HG03064 (cell line): ENCODE data around the gene COL4A2.

ENCODE experiments used
- ATAC-seq: cut with Tn5 transposase; IDR thresholded peaks from one replicate; pipeline ENCODE4 v1.9.1; 2021; ENCODE audit warnings: low read depth; ENCODE audit not compliant: unreplicated experiment

COL4A2 gene

DNA sequence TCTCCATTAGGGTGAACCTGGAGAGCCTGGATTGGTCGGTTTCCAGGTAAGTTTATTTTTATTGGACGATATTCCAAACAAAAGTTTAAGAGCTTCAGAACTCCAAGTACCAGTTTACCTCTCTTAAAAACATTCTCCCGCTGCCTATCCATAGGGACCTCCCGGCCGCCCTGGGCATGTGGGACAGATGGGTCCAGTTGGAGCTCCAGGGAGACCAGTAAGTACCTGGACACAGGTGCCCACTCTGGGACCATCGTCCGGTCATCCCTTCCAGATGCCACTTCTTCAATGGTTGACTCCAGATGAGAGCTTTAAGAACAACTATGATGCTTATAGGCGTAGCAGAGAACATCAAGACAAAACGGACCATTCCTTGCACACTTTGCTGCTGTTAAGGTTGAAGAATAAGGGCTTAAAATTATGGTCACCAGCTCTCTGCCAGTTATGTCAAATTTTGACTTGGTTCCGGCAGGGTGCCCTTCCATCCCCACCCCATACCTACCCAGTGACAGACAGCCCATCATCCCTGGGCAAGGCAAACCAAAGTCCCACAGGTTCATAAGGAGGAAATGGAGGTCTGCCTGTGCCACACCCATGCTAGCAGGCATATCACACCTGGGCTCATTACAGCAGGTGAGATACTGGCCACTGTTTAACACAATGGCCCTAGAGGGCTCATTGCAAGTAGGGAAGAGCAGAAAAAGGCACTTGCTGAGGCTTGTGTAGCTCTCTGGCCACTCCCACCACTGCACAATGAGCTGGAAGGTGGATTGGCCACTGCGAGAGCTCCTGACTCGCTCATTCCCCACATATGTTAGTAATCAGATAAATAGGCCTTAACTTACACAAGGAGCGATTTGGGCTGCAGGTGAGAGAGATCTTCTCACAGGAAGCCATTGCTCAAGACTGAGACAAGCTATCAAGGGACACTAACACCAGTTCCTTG is 123.6 kb downstream of the COL4A2 start:
- no peak for ATAC-seq

DNA sequence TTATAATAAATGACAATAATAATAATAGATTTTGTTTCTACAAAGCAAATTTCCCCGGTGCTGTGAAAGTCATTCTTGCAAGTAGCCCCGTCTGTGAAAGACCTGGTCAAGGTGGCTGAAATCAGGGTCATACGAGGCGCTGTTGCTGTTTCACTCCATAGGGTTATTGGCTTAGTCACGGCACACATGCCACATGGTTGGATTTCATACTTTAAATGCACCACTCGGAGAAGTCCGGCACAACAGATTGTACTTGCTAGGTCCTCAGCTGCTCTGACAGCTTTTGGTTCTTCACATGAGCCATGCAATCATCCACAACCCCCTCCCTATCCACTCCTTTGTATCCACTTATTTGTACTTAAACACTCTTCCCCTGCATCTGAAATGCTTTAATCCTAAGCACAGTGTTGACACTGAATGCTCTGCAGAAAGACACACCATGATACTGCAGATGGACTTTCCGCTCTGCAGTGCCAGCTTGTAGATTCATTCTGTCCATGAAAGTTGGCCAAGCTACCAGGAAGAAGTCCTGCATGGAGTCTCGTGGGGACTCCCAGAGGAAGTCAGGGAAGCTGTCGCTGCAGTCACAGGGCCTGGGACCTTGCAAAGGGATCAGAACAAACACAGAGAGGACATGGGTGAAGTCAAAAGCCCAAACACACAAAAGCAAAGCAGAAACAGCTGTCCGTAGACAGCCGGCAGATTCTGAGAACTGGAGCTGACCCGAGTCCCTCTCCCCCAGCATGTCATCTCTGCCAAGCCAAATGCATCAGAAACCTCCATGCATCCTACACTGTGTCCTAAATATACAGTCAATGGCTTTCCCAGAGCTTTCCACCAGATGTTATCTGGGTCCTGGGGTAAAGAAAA is 124.6 kb downstream of the COL4A2 start:
- no peak for ATAC-seq

DNA sequence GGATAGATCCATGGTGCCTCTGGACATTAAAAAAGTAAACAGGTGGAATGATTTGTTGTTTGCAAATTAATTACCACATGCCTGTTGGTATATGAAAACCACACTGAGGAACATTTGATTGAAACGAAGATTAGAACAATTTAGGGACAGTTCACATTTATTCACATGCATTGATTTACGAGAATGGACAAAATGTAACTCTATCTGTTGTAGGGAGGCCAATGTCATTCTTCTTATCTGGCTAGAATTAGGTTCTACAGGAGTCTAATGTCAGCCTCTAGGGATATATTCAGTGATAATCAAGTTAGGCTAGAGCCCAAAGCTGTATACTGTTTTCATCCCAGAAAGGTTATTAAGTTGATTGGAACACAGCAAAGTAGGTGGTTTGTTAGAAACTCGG is 125.4 kb downstream of the COL4A2 start:
- no peak for ATAC-seq

DNA sequence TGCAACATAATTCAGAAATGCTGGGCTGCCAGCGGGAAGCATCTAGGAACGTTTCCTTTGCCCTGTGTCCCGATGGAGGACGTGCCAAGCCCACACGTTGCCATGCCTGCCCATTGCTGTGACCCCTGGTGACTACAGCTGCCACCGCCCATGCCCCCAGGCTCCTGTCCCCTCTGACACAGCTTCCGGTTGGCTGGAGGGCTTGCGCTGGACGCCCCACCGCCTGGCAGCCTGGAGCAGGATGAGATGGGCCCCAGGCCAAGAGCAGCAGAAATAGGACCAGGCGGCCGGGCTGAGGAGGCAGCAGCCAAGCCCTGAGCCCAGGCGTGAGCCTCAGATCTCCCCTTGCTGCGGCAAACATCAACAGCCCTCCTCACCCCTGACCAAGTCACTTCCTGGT is 125.9 kb downstream of the COL4A2 start:
- ATAC-seq: no peak

DNA sequence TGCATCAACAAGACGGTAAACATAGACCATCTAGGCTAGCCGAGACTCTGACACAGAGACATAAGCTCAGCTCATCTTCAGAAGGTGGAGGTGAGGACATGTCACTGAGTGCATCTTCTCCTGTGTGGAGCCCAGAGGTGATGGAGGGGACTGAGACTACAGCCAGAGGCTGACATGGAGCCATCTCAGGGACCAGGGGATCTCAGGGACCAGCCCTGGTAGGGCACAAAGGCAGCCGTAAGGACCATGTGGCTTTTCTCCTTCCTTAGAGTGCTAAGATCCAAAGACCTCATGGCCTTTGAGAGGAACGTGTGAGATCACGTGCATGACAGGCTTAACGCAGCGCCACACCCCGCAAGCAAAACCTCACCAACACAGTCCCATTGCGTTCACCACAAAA is 127.5 kb downstream of the COL4A2 start:
- ATAC-seq: no peak

DNA sequence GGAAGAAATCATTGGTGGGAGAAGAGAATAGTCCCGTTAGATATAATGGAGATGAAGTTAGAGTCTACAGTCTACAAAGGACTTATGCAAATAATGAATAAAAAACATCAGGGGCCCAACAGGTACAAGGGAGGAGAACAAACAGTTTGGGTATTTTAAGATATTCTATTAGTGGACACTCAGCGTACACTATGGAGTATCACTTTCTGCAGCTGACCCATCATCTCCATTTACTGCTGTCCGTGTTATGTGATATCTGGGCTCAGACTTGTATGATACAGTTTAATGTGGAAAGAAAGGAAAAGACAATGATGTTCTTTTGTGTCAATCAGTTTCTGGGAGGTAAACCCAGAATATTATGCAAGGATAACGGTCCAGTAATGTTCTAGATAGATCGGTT is 128.2 kb downstream of the COL4A2 start:
- no peak for ATAC-seq

DNA sequence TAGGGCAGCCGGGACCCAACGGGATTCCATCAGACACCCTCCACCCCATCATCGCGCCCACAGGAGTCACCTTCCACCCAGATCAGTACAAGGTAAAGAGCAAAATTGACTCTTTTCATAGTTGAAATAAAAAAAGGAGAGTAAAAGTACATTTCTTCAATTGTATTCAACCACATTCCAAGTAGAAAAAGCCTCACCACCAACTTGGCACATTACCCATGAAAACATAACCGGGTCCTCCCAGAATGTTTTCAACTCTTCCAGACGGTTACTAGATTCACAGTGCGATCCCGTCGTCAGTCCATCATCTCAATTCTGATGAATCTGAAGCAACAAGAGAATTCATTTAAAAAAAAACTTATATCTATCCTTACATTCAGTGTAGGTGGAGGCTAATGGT is 129.2 kb downstream of the COL4A2 start:
- no peak for ATAC-seq

DNA sequence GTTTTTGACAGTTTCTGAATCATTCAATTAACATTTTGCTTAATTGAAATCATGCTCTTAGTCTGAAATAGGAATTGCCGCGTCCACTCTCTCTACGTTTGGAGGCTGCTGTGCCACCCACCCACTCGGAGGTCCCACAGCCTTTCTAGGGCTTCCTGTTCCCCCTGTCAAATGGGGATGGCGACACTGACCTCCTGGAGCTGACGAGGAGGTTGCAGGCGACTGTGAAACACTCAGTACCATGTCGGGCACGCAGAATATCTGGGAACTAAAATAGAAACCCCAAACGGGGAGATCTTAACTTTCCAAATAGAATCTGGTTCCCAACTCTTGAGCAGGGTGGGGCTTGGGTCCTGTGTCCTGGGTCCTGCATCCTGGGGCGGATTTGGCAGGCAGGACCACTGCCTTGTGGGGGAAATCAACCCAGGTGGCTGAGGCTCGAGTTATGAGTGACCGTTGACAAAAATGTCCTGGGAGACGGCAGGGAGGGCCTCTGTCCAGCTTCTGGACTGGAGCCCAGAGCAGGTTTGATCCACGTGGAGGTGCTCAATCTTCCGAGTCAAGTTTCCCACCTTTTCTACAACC is 129.8 kb downstream of the COL4A2 start:
- ATAC-seq: no peak

DNA sequence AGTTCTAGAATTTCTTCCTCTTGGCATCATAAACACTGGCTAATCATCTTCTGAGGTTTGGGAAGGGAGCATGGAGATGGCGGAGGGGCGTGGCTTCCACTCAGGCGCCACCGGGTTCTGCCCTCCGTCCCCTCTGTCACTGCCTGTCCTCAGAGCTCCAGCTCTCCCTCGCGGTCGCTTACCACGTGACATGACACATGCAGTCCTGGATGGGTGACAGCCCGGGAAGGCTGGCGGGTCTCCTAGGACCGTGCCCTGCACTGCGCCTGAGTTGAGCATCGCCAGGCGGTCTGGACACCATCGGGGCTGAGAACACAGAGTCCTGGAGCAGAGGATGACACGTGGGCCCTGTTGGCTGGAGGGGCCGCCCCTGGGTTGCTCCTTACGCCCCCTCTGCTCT is 131.1 kb downstream of the COL4A2 start:
- no peak for ATAC-seq

DNA sequence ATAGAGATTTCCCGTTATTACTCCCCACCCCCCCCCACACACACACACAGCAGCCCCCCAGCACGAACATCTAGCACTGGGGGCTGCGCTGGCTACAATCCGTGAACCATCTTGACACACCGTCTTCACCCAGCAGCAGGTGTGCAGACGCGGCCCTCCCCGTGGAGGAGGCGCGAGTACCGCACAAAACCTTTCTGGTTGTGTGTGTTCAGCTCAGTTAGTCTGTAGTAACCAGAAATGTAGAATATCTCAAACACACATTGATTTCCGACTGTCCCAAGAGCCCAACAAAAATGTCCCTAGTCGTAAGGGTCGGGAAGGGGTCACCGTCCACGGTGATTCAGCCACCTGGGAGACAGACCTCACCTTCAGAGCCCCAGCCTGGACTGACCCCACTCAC is 131.7 kb downstream of the COL4A2 start:
- ATAC-seq: no peak

DNA sequence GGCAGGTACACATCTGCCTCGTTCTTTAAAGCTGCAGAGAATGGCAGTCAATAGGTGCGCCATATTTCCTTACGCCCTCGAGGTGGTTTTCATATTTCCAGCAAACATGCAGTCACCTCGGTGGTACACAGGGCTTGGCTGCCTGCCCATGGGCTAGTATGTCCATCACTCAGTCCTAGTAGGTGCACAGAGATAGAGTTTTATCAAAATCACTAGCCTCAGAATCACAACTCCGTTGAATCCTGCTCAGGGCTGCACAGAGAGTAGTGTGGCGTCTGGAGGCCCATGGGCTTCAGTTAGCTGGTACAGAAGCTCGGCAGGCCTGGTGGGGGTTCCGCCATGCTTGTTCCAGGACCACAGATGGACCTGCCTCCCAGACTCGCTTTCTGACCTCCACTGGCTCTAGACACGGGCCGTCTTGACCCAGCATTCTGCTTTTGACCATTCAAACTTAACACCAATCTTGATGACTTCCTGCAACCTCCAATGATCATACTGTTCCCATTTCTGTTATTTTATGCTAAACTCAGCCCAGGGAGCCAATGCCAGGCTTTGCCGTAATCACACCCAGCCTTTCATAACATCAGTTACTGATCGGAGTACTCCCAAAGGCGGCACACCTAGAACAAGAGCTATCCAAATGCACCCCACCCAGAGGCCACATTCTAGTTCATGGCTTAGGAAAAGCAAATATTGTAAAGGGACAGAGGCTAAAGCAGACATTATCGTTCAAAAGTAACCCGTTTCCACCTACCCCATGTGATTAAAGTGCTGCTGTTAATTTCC is 134.1 kb downstream of the COL4A2 start:
- ATAC-seq: no peak

DNA sequence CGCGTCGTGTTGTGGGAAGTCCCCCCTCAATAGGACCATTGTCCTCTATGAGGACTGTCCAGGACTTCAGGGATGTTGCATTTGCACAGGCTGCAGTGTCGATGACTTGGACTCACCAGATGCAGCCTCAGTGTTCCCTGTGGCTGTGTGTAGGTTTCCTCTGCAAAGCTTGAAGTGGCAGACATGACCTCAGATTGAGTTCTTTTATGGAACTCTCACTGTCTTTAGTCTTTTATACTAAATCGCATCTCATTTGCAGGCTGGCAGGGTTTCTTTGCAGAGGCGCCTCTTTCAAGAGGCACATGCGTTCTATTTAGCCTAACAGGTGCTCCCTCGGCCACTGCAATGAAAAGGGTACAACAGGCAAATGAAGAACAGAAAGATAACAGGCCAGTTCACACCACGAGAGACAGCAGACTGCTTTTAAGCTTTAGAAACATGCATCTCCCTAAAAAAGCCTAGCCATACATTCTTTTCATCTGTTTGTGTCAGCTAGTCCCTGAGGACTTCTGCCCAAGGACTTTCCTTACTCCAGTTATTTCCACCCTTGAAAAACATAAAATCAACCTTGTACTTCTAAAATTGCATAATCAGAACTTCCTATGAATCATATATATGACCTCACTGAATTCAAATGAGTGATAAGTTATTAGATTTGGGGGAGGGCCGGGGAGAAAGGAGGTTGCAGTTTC is 136.0 kb downstream of the COL4A2 start:
- ATAC-seq: no peak

DNA sequence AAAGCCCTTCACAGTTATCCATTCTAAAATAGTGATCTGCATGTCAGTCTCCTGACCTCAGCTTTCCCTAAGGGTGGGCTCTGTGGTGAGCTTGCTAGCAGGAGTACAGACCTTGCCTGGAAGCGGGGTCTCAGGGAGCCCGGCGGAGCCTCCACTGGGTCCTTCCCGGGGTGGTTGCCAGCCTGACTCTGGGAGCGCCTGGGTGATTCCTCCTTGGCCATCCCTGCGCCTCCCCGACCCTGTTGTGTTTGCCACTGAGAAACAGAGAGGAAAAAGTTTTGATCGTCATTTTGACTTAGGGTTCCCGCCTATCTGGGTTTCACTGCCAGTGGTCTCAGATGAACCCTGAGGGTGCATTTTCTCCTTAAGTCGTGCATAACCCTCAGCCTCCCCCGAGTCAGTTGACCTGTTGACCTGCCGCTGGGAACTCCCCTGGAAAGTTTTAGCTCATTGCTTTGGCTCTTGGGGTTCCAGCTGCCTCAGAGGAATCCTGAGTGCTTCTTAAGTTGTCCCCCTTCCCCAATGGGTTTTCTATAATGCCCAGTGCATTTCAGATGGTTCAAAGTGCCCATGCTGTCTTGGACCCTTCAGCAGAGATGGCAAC is 136.6 kb downstream of the COL4A2 start:
- no peak for ATAC-seq

DNA sequence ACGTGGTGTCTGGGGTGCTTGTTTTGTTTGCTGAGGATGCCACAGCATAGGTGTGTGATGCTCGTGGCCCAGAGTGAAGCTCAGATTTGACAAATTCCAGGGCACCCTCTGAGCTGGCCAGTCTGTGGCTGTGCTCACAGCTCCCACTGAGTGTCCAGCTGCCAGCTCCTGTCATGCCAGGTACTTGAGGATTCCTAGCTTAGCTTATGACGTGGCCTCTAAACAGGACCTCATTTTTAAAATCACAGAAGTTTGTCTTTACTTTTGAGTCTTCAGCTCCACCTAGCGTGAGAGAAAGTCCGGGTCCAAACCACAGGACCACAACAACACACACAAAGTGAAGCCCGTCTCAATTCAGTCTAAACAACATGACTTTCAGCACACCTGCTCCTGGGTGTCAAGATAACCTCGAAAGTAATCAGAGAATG is 137.2 kb downstream of the COL4A2 start:
- no peak for ATAC-seq

DNA sequence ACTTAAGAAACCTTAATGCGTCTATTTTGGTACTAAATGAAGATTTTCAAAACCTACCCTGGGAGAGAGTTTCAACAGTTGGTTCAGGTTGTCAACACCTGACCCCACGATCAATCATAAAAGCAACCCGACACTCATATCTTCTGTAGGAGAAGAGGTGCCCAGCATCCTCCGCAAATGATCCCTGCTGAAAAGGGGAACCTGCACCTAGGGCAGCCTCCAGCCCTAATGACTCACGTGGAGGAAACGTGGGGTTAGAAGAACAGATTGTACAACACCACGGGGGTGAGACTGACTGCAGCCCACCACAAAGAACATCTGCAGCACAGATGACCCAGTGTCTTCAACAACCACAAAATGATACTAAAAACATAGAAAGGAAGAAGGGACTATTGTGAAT is 138.1 kb downstream of the COL4A2 start:
- ATAC-seq: no peak

DNA sequence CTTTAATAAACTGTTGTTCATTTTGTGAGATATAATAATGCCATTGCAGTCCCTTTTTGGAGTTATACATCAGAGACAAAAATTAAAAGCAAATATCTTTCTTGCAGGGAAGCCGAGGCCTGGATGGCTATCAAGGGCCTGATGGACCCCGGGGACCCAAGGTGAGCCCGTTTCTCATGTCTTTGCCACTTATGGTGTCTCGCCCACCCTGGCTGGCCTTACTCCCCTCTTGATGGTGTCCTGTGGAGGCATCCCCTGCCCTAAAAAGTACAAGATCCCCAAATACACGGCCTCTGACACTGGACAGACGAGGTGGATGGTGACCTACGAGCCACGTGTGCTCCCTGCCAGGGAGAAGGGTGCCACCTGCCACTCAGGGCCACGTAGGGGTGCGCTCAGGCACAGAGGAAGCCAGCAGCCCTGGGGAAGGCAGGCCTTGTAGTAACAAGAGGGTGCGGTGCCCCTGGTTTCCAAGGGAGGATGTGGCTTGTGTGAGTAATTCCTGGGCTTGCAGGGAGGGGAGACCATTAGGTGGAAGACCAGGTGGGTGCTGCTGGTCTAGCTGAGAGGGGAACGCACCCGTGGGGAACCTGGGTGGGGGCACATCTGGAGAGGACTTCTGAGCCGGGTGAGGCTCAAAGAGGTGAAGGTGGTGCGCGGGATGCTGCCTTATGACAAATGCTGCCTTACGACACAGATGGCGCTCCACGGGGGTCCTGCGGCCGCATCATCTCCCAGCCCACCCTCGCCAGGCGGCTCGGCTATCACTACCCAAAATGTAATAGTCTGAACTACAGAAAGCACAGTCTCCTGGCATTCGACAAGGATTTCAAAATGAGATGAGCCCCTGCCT is 138.9 kb downstream of the COL4A2 start:
- no peak for ATAC-seq

DNA sequence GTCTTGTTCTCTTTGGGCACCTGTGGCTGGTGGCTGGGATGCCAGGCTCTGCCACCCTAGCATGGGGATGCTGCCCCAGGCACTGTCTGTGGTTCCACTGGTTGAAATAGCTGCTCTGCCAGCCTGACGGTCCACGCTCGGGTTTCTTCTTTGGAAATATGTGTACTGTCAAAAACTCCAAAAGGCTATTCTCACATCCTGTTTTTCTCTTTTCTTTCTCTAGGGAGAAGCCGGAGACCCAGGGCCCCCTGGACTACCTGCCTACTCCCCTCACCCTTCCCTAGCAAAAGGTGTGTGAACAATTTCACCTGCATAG is 139.4 kb downstream of the COL4A2 start:
- ATAC-seq: no peak

DNA sequence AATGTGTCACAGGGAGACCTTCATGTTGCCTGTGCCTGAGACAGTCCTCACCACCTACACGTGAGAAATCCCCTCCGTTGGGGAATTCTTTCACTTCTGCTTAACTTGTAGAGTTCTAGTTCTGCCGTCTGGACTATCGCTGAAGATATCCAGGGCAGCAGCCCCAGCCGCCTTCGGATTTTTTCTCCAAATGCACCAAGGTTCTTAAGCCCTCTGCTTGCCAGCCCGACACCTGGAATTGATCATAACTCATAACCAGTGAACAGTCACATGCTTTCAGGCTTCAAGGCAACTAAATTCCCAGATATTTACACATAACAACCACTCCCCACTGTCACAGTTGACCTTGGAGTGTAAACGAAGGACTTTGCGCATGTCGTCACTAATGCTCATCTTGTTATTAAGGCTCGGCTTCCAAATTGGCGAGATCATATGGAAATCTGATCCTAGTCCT is 140.0 kb downstream of the COL4A2 start:
- ATAC-seq: no peak

DNA sequence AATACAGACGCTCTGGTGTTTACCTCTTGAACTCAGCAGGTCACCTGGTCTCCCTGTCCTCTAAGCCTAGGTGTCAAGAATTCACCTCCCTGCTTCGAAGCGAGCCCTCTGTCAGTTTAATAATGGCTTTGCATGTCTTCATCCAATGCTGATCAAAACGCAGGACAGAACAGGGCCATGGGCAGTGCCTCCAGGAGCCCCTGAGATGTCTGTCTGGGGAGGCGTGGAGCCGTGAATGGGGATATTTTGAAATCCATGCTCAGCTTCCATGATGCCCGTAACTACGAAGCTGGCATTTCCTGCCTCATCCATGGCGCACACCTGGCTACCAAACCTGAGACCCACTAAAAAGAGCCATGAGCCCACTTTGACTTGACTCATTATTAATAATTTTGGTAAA is 140.7 kb downstream of the COL4A2 start:
- ATAC-seq: no peak
